GM23248 (cell line): ENCODE data around the gene CSTPP1.

Experiments
- EZH2 ChIP-seq: fragments of 200-600 bp; sonication (generic); IDR thresholded peaks from 2 replicates; pipeline ENCODE4 v1.6.1; 2018; ENCODE audit warnings: antibody characterized with exemption, mild to moderate bottlenecking; ENCODE audit not compliant: insufficient read depth, poor library complexity, severe bottlenecking
- EZH2phosphoT487 ChIP-seq: fragments of 200-600 bp; sonication (generic); IDR thresholded peaks from 2 replicates; pipeline ENCODE4 v1.6.1; 2018; ENCODE audit warnings: antibody characterized with exemption, moderate library complexity, mild to moderate bottlenecking, low read depth; ENCODE audit not compliant: insufficient read depth

GRCh38 chr11:46958777-46959176, 22.2 kb downstream of the CSTPP1 start:
- TF ChIP-seq EZH2, result no peak
- TF ChIP-seq EZH2phosphoT487, result no peak
